AG09309 (cell line): ENCODE data around the gene PCDHGA1.
"Not testable (repeated sequence)": the region's sequence is repeated elsewhere in the genome, so short reads cannot be mapped to it uniquely, and the experiment has no call there.

Source experiments
- DNase-seq: peaks from one replicate; pipeline ENCODE4 v3.0.0-alpha.2; 2010; ENCODE audit warnings: low read depth
- H3K4me3 ChIP-seq: 2 replicates; pipeline ENCODE4 v1.5.1; 2011; ENCODE audit warnings: mild to moderate bottlenecking, low read depth, low read length, moderate library complexity; ENCODE audit not compliant: control insufficient read depth
- CTCF ChIP-seq: IDR thresholded peaks from 2 replicates; pipeline ENCODE4 v1.5.1; 2011; ENCODE audit warnings: mild to moderate bottlenecking, low read depth, low read length, inconsistent platforms; ENCODE audit not compliant: insufficient read depth, control insufficient read depth; ENCODE audit errors: missing control alignments

PCDHGA1 gene

GRCh38 chr5:141399555-141400258 lies 69.4 kb downstream of the PCDHGA1 start:
- DNase-seq, result no peak
- H3K4me3 ChIP-seq, result no peak overlapping the region
- no peak for TF ChIP-seq CTCF

GRCh38 chr5:141402553-141403243 lies 72.4 kb downstream of the PCDHGA1 start, which contains the start of gene PCDHGA9:
Gene PCDHGA9, plus strand, starts transcription at chr5:141402778. Its CDS starts 175 bp downstream, at chr5:141402953.
- TF ChIP-seq CTCF, result peak; percentile 33
- H3K4me3 ChIP-seq, result no peak within 1 kb of the TSS
- DNase-seq, result no peak

GRCh38 chr5:141403387-141403786 lies 73.1 kb downstream of the PCDHGA1 start:
- no peak for TF ChIP-seq CTCF
- H3K4me3 ChIP-seq, result no peak overlapping the region
- no peak for DNase-seq

GRCh38 chr5:141407790-141408505 lies 77.6 kb downstream of the PCDHGA1 start, which contains the start of gene PCDHGB6:
Gene PCDHGB6, plus strand, starts transcription at chr5:141408021. Its CDS starts 182 bp downstream, at chr5:141408203.
- not testable (repeated sequence) for H3K4me3 ChIP-seq, DNase-seq
- TF ChIP-seq CTCF, result peak; percentile 50

DNA sequence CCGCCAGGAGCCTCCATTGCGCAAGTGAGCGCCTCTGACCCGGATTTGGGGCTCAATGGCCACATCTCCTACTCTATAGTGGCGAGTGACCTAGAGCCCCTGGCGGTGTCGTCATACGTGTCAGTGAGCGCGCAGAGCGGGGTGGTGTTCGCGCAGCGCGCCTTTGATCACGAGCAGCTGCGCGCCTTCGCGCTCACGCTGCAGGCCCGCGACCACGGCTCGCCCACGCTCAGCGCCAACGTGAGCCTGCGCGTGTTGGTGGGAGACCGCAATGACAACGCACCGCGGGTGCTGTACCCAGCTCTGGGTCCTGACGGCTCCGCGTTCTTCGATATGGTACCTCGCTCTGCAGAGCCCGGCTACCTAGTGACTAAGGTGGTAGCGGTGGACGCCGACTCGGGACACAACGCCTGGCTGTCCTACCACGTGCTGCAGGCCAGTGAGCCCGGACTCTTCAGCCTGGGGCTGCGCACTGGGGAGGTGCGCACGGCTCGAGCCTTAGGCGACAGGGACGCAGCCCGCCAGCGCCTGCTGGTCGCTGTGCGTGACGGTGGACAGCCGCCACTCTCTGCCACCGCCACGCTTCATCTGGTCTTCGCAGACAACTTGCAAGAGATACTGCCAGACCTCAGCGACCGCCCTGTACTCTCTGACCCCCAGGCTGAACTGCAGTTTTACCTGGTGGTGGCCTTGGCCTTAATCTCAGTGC lies 79.4 kb downstream of the PCDHGA1 start:
- H3K4me3 ChIP-seq, result no peak overlapping the region
- DNase-seq, result no peak
- TF ChIP-seq CTCF, result no peak

DNA sequence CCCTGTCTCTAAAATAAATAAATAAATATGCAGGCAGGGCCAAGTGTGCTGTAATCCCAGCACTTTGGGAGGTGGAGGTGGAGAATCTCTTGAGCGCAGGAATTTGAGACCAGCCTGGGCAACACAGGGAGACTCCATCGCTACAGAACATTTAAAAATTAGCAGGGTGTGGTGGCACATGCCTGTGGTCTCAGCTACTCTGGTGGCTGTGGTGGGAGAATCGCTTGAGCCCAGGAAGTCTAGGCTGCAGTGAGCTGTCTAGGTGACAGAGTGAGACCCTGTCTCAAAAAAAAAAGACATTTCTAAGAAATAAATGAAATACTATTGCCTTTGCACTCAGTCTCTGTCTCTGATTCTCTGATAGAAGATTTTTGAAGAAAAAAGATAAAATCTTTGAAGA lies 81.3 kb downstream of the PCDHGA1 start:
- no peak for TF ChIP-seq CTCF
- no peak overlapping the region for H3K4me3 ChIP-seq
- DNase-seq, result no peak
